Activated naive CD8-positive, alpha-beta T cell treated with anti-CD3 and anti-CD28 coated beads, Interleukin-2, amount 50 U/mL, for 16 hours (primary cell): Measurements from ENCODE around the gene GAR1.
"Not testable (repeated sequence)": the region's sequence is repeated elsewhere in the genome, so short reads cannot be mapped to it uniquely, and the experiment has no call there.

Source experiments
- DNase-seq: peaks from one replicate; pipeline ENCODE4 v3.0.0-alpha.2; 2020; ENCODE audit warnings: low read depth, low spot score

GAR1 gene

GRCh38 chr4:109815151-109816081 lies at the start of gene GAR1:
GAR1 (plus strand) TSS chr4:109815762; CDS start chr4:109816165, 403 bp downstream.
- DNase-seq = peak; percentile 67

GRCh38 chr4:109782092-109782491 lies 33.5 kb upstream of the GAR1 start:
- not testable (repeated sequence) for DNase-seq

GRCh38 chr4:109786846-109787245 lies 28.7 kb upstream of the GAR1 start:
- DNase-seq = no peak

GRCh38 chr4:109787807-109788206 lies 27.8 kb upstream of the GAR1 start:
- DNase-seq = no peak

- no peak for DNase-seq
Observed at GRCh38 chr4:109795059-109795458, 20.5 kb upstream of the GAR1 start.

- no peak for DNase-seq
Observed at GRCh38 chr4:109798866-109799265, 16.7 kb upstream of the GAR1 start.

- DNase-seq = no peak
Observed at GRCh38 chr4:109801099-109801789, 14.3 kb upstream of the GAR1 start.

GRCh38 chr4:109801895-109802319 lies 13.7 kb upstream of the GAR1 start, which contains the start of gene CFI:
CFI (minus strand) TSS chr4:109801999; CDS start chr4:109801971, 28 bp downstream.
- no peak for DNase-seq

- DNase-seq = no peak
Observed at GRCh38 chr4:109803924-109804571, 11.5 kb upstream of the GAR1 start.

- no peak for DNase-seq
Observed at GRCh38 chr4:109809655-109810054, 5.9 kb upstream of the GAR1 start.

GRCh38 chr4:109810552-109811387 lies 4.8 kb upstream of the GAR1 start:
- no peak for DNase-seq

GRCh38 chr4:109811707-109812106 lies 3.9 kb upstream of the GAR1 start:
- no peak for DNase-seq

- no peak for DNase-seq
Observed at GRCh38 chr4:109816082-109816442, 500 bp downstream of the GAR1 start.

- DNase-seq = no peak
Observed at GRCh38 chr4:109816894-109817293, 1.3 kb downstream of the GAR1 start.

- no peak for DNase-seq
Observed at GRCh38 chr4:109818268-109818667, 2.7 kb downstream of the GAR1 start.

- DNase-seq = no peak
Observed at GRCh38 chr4:109820563-109820962, 5.0 kb downstream of the GAR1 start.

- no peak for DNase-seq
Observed at GRCh38 chr4:109821185-109821584, 5.6 kb downstream of the GAR1 start.

- DNase-seq = no peak
Observed at GRCh38 chr4:109826719-109827118, 11.2 kb downstream of the GAR1 start.

GRCh38 chr4:109827672-109828071 lies 12.1 kb downstream of the GAR1 start, which contains the start of gene RRH:
RRH (plus strand) TSS chr4:109827972; CDS start chr4:109828028, 56 bp downstream.
- DNase-seq = no peak

- no peak for DNase-seq
Observed at GRCh38 chr4:109833756-109834155, 18.2 kb downstream of the GAR1 start.

GRCh38 chr4:109836985-109837384 lies 21.4 kb downstream of the GAR1 start:
- DNase-seq = no peak
